Epithelial cell of proximal tubule (primary cell): Measurements from ENCODE around the gene ETS1. TPM values are rescaled to one million over a fixed set of nuclear protein-coding genes. Genes with fewer than 3 reads are reported as not detected.

Source experiments
- DNase-seq: peaks from one replicate; pipeline ENCODE4 v3.0.0-alpha.2; 2011; ENCODE audit warnings: low read depth
- H3K4me3 ChIP-seq: 2 replicates; pipeline ENCODE4 v1.5.1; 2011; ENCODE audit warnings: low read depth, mild to moderate bottlenecking, low read length
- total RNA-seq: library from RNA; depleted of rRNA; stranded (reverse); fragments of >200 nt; gene quantifications from 2 replicates; pipeline ENCODE4 v1.2.3, GENCODE V29; 2015
- TF ChIP-seq, protein P1 (sequence below): conservative IDR thresholded peaks from 2 replicates; pipeline ENCODE4 v1.5.1; 2012; ENCODE audit warnings: low read depth, mild to moderate bottlenecking, low read length

The ETS1 gene
- total RNA-seq, 1 donor from 2014 or later, result 76.5 TPM

DNA sequence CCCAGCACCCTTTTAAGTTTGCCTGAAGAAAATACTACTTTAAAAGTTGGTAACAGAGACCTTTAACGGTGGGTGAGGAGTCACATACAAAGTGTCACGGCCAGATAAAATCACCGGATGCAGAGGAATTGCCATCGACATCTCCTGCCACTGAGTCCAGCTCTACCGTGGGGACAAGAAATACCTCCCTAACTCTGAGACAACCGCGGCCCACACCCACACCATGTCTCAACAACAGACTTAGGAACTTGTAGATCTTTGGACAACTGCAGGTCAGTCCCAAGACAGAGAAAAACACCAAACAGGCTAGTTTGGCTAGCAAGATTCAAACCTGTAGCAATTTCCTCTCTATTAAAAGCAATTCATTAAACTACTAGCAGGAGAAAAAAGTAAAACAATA is 669 bp downstream of the ETS1 start:
- TF ChIP-seq, protein P1, sequence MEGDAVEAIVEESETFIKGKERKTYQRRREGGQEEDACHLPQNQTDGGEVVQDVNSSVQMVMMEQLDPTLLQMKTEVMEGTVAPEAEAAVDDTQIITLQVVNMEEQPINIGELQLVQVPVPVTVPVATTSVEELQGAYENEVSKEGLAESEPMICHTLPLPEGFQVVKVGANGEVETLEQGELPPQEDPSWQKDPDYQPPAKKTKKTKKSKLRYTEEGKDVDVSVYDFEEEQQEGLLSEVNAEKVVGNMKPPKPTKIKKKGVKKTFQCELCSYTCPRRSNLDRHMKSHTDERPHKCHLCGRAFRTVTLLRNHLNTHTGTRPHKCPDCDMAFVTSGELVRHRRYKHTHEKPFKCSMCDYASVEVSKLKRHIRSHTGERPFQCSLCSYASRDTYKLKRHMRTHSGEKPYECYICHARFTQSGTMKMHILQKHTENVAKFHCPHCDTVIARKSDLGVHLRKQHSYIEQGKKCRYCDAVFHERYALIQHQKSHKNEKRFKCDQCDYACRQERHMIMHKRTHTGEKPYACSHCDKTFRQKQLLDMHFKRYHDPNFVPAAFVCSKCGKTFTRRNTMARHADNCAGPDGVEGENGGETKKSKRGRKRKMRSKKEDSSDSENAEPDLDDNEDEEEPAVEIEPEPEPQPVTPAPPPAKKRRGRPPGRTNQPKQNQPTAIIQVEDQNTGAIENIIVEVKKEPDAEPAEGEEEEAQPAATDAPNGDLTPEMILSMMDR, result no peak
- no peak for DNase-seq
- no peak overlapping the region for H3K4me3 ChIP-seq

DNA sequence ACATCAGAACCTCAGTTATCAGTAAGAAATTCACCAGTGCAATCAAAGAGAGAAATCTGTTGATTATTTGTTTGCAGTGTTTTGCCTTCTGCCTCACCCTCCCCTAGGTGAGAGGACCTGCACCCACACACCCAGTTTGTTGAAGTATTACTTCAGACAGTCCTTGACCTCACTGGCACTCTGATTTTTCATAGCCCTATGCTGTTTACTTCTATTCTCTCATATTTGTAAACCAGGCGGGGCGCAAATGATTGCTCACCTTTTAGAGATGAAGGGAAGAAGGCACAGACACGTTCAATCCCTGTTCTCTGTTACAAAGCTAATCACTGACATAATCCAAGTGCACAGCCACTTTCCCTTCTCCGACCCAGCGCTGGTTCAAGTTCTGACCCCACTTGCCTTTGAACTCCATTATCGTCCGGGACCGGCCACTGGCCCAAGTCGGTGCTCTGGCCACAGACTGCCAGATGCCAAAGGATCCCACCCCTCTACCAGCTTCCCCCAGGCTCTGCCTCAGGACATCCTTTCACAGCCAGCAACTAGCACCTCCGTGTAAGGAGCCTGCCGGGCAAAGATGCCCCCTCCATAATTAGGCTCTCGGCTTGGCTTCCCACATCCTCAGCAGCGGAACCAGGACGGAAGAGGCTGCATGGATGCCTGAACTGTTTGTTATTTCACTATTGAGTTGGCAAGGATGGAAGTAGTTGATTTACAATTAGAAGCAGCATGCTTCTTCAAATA is 1.7 kb downstream of the ETS1 start:
- no peak for DNase-seq
- no peak overlapping the region for H3K4me3 ChIP-seq
- TF ChIP-seq, protein P1, result no peak

DNA sequence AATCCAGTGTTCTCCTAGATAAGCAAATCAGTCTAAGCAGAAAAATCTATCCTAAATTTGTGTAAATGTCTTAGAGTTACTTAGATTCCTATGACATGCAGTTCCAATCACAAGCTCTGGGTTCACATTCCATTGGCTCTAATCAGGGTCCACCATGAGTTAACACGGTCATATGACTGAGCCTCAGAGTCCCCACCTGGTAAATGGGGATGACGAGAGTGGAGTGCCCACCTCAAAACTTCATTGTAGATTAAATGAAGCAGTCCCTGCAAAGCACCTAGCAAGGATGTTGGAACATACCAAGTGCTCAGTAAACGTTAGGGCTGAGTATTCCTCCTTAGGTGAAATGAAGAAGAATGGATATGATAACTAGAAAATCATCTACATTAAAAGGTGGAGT is 3.1 kb downstream of the ETS1 start:
- DNase-seq, result no peak
- TF ChIP-seq, protein P1, result no peak
- H3K4me3 ChIP-seq, result no peak overlapping the region

DNA sequence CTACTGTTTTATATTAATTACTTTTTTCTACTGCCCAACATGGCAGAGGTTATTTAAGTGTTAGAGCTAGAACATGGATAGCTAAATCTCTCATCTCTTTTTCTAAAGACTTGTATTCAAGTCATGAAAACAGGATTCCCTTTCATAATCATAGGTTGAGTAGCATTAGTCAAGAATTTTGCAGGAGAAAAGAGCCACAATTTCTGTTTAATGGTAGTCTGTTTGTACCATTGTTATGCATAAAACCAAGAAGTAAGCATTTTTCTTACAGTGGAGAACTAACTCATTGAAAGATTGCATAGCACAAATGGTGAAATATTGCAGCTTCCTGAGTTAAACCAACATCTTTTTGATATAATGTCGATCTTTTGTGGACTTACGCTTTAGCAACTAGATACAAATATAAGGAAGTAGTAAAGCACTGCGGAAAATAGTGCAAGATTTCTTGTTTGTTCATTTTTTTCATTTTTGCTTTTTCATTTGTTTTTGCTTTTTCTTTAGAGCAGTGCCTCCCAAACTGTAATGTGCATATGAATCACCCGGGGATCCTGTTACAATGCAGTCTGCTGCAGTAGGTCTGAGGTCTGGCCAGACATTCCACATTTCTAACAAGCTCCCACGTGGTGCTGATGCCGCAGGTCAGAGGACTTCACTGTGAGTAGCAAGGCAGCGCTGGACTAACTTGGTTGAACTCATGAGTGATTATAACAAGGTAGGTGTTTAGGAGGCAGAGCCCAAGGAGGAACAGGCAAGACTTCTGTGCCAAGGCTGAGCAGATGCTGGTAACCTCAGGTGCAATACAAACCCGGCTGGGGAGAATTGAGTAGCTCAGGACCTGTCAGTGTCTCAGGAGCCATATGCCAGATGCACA is 4.6 kb downstream of the ETS1 start:
- H3K4me3 ChIP-seq, result no peak overlapping the region
- peak; percentile 67 for DNase-seq
- TF ChIP-seq, protein P1, result no peak

DNA sequence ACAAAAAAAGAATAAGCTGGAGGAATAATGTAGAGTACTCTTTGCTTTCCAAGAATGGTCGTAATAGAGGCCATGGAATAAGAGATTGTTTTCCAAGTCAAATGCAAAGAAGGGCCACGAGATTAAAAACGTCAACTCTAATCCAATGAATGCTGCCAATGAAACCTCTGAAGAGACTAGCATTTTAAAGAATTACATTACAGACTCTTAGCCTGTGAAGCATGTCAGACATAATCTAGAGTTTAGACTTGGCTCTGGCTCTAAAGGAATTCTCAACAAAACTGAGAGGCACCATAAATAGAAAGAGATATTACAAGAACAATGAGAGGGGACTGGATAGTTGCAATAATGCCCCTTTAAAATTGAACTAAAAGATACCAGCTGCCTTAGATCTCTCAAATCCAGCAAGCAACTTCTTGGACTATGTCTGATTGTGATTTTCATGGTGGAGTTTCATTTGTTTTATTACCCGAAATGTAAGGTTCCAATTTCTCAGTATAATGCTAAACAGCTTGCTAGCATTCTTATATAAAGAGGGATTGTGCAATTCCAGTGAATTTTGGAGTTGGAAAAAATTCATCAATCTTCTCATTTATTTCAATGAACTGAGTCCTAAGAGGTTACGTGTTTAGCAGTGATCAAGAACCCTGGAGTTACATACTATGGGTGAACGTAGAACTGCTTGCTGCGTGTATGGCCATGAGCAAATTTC is 5.6 kb downstream of the ETS1 start:
- H3K4me3 ChIP-seq, result no peak overlapping the region
- no peak for DNase-seq
- TF ChIP-seq, protein P1, result no peak

DNA sequence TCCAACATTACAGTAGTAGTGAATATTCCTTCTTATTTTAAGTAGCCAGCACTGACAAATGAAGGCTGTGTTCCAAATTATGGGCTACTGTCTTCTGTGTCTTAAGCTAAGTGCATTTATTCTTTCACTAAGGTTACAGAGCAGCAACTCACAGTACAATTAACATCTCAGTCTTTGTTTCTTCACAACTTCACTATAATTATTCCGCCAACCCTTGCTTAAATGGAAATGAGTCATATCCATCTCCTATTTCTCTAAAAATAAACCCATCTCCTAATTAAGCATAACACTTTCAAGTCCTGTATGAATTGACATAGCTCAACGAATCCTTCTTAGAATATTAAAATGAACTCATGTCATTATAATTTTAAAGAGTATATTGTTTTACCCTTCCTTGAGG is 6.7 kb downstream of the ETS1 start:
- TF ChIP-seq, protein P1, result no peak
- H3K4me3 ChIP-seq, result no peak overlapping the region
- DNase-seq, result no peak
